Activated T-cell treated with anti-CD3 and anti-CD28 coated beads, Interleukin-2, amount 50 U/mL, for 24 hours (primary cell): ENCODE results near the gene B3GAT2.

Experiments used
- DNase-seq: peaks from one replicate; pipeline ENCODE4 v3.0.0-alpha.2; 2020
- H3K27ac Mint-ChIP-seq: 2 replicates; pipeline ENCODE4 v1.8.0; 2020; ENCODE audit warnings: mild to moderate bottlenecking, mixed read lengths
- H3K27me3 Mint-ChIP-seq: 2 replicates; pipeline ENCODE4 v1.8.0; 2020; ENCODE audit warnings: mixed read lengths
- H3K36me3 Mint-ChIP-seq: 2 replicates; pipeline ENCODE4 v1.8.0; 2020; ENCODE audit warnings: low read depth, mixed read lengths
- H3K4me1 Mint-ChIP-seq: 2 replicates; pipeline ENCODE4 v1.8.0; 2020; ENCODE audit warnings: low read depth, mixed read lengths
- H3K4me3 Mint-ChIP-seq: 2 replicates; pipeline ENCODE4 v1.8.0; 2020; ENCODE audit warnings: mild to moderate bottlenecking, moderate library complexity, mixed read lengths
- H3K9me3 Mint-ChIP-seq: 2 replicates; pipeline ENCODE4 v1.8.0; 2020; ENCODE audit warnings: mixed read lengths

Gene B3GAT2, protein sequence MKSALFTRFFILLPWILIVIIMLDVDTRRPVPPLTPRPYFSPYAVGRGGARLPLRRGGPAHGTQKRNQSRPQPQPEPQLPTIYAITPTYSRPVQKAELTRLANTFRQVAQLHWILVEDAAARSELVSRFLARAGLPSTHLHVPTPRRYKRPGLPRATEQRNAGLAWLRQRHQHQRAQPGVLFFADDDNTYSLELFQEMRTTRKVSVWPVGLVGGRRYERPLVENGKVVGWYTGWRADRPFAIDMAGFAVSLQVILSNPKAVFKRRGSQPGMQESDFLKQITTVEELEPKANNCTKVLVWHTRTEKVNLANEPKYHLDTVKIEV

DNA sequence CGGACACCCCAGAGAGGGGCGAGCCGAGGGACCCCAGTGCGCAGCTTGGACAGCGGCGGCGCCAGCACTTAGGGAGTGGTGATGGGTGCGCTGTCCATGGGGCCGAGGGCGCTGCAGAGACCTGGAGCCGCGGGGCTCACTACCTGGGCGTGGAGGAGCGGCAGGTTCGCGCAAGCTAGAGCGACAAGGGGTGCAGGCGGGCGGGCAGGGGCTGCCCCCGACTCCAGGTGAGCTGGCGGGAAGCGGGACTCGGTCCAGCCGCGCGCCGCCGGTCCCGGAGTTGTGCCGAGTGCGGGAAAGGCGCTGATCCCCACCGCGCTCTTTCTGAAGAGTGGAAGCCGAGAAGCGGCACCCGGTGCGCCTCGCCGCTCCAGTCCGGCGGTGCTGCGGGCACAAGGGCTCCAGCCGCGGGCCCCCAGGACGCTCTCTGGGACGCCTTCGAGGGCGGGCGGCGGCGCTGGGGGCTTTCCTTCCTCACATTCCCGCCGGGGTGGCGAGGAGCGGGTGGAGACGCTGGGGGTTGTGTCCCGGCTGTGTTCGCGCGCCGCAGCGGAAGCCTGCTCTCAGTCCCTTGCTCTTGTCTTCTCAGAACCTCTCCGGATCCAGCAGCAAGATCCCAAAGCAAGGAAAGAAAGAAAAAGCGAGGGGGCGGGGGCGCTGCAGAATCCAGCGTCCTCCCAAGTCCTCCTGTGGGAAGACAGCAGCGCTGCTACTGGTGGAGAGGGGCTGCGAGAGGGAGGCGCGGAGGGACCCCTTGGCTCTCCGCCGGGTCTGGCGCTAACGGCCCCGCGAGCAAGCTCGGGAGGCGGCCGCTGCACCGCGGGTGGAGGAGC is at the start of gene B3GAT2:
Gene B3GAT2 (minus strand): TSS at position 610 of the 833 bp plus-strand sequence. CDS start 631 bp downstream, outside the sequence.
- DNase-seq, result peak; percentile 49
- Mint-ChIP-seq H3K4me1 (peaks cover 15% of the 10 kb centered on the region), H3K27me3 (peaks cover 78% of the 10 kb centered on the region), H3K9me3 (no peaks in the 10 kb centered on the region), H3K4me3 (peak within 1 kb of the TSS; percentile 77), H3K27ac (no peak within 1 kb of the TSS), H3K36me3 (no peaks in the 10 kb centered on the region)

DNA sequence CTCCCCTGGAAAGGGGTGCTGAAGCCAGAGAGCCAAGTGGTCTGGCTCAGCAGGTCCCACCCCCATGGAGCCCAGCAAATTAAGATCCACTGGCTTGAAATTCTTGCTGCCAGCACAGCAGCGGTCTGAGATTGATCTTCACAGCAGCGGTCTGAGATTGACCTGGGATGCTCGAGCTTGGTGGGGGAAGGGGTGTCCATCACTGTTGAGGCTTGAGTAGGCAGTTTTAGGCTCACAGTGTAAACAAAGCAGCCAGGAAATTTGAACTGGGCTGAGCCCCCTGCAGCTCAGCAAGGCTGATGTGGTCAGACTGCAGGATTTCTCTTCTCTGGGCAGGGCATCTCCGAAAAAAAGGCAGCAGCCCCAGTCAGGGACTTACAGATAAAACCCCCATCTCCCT is 41.3 kb upstream of the B3GAT2 start:
- Mint-ChIP-seq H3K4me1 (no peaks in the 10 kb centered on the region), H3K4me3 (no peak overlapping the region)
- no peak for DNase-seq

GRCh38 chr6:70997379-70997778 is 40.5 kb upstream of the B3GAT2 start:
- no peak for DNase-seq
- peaks cover 31% of the 10 kb centered on the region for H3K27me3 Mint-ChIP-seq
- no peaks in the 10 kb centered on the region for H3K36me3 Mint-ChIP-seq
- no peak overlapping the region for H3K27ac Mint-ChIP-seq
- H3K4me1 Mint-ChIP-seq, result no peaks in the 10 kb centered on the region
- no peaks in the 10 kb centered on the region for H3K9me3 Mint-ChIP-seq
- H3K4me3 Mint-ChIP-seq, result no peak overlapping the region

More for the DNA sequence above, 41.3 kb upstream of the B3GAT2 start:
- Mint-ChIP-seq H3K36me3 (no peaks in the 10 kb centered on the region), H3K27me3 (peaks cover 30% of the 10 kb centered on the region), H3K9me3 (no peaks in the 10 kb centered on the region), H3K27ac (no peak overlapping the region)

DNA sequence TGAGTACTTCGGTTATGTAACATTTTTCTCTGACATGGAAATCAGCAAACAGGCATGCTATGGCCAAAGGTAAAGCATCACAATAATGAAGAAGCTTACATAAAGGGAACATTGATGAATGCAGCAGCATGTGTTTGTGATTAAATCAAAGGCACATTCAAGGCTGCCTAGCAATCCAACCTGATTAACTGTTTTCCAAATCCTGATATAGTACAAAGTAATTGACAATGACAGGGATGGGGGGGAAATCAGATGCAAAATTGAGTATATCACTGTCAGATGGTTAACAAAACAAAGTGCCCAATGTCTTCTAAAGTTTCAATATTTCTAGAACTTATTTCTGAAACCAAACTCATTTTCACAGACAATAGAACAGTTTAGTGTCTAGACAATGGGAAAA is 39.2 kb upstream of the B3GAT2 start:
- Mint-ChIP-seq H3K36me3 (no peaks in the 10 kb centered on the region), H3K27ac (no peak overlapping the region), H3K4me1 (no peaks in the 10 kb centered on the region), H3K4me3 (no peak overlapping the region), H3K27me3 (peaks cover 35% of the 10 kb centered on the region), H3K9me3 (no peaks in the 10 kb centered on the region)
- no peak for DNase-seq

- Mint-ChIP-seq H3K4me1 (no peaks in the 10 kb centered on the region), H3K9me3 (no peaks in the 10 kb centered on the region), H3K4me3 (no peak overlapping the region), H3K36me3 (no peaks in the 10 kb centered on the region), H3K27ac (no peak overlapping the region), H3K27me3 (peaks cover 35% of the 10 kb centered on the region)
- no peak for DNase-seq
Measured at GRCh38 chr6:70995411-70995810, 38.6 kb upstream of the B3GAT2 start.

GRCh38 chr6:70991253-70991652 is 34.4 kb upstream of the B3GAT2 start:
- no peaks in the 10 kb centered on the region for H3K36me3 Mint-ChIP-seq
- no peak for DNase-seq
- H3K27ac Mint-ChIP-seq, result no peak overlapping the region
- H3K4me1 Mint-ChIP-seq, result no peaks in the 10 kb centered on the region
- H3K27me3 Mint-ChIP-seq, result peaks cover 21% of the 10 kb centered on the region
- H3K9me3 Mint-ChIP-seq, result no peaks in the 10 kb centered on the region
- H3K4me3 Mint-ChIP-seq, result no peak overlapping the region

DNA sequence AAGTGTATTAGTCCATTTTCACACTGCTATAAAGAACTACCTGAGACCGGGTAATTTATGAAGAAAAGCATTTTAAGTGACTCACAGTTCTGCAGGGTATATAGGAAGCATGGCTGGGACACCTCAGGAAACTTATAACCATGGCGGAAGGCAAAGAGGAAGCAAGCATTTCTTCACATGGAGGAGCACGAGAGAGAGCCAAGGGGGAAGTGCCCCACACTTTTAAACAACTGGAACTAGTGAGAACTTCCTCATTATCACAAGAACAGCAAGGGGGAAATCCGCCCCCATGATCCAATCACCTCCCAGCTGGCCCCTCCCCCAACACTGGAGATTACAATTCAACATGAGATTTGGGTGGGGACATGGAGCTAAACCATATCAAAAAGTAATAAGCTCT is 28.3 kb upstream of the B3GAT2 start:
- H3K9me3 Mint-ChIP-seq, result no peaks in the 10 kb centered on the region
- H3K27me3 Mint-ChIP-seq, result peaks cover 4% of the 10 kb centered on the region
- H3K4me3 Mint-ChIP-seq, result no peak overlapping the region
- no peaks in the 10 kb centered on the region for H3K36me3 Mint-ChIP-seq
- no peak overlapping the region for H3K27ac Mint-ChIP-seq
- no peaks in the 10 kb centered on the region for H3K4me1 Mint-ChIP-seq
- no peak for DNase-seq

DNA sequence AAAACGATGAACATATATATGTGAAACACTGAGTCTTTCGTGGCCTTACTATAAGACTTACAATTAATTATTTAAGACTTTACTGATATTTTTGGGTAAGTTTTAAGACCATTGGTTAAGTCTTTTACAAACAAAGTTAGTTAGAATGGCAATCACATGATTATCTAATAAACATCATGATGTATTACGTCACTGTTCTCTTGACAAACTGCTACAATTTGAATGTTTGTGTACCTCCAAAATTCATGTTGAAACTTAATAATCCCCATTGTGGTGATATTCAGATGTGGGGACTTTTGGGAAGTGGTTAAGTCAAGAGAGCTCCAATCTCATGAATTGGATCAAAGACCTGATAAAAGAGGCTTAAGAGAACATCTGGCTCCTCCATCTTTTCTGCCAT is 25.9 kb upstream of the B3GAT2 start:
- no peaks in the 10 kb centered on the region for H3K36me3 Mint-ChIP-seq
- no peaks in the 10 kb centered on the region for H3K4me1 Mint-ChIP-seq
- peaks cover 2% of the 10 kb centered on the region for H3K9me3 Mint-ChIP-seq
- H3K27me3 Mint-ChIP-seq, result peaks cover 8% of the 10 kb centered on the region
- no peak overlapping the region for H3K4me3 Mint-ChIP-seq
- no peak overlapping the region for H3K27ac Mint-ChIP-seq
- DNase-seq, result no peak

GRCh38 chr6:70980727-70981126 is 23.9 kb upstream of the B3GAT2 start:
- no peaks in the 10 kb centered on the region for H3K4me1 Mint-ChIP-seq
- DNase-seq, result no peak
- H3K9me3 Mint-ChIP-seq, result peaks cover 2% of the 10 kb centered on the region
- peaks cover 19% of the 10 kb centered on the region for H3K27me3 Mint-ChIP-seq
- H3K27ac Mint-ChIP-seq, result no peak overlapping the region
- H3K36me3 Mint-ChIP-seq, result no peaks in the 10 kb centered on the region
- no peak overlapping the region for H3K4me3 Mint-ChIP-seq

- no peak overlapping the region for H3K27ac Mint-ChIP-seq
- H3K36me3 Mint-ChIP-seq, result no peaks in the 10 kb centered on the region
- peaks cover 46% of the 10 kb centered on the region for H3K27me3 Mint-ChIP-seq
- H3K4me1 Mint-ChIP-seq, result no peaks in the 10 kb centered on the region
- no peak overlapping the region for H3K4me3 Mint-ChIP-seq
- H3K9me3 Mint-ChIP-seq, result no peaks in the 10 kb centered on the region
- no peak for DNase-seq
Measured at GRCh38 chr6:70973604-70974003, 16.7 kb upstream of the B3GAT2 start.

GRCh38 chr6:70967049-70967448 is 10.2 kb upstream of the B3GAT2 start:
- H3K4me1 Mint-ChIP-seq, result no peaks in the 10 kb centered on the region
- H3K9me3 Mint-ChIP-seq, result no peaks in the 10 kb centered on the region
- H3K27me3 Mint-ChIP-seq, result peaks cover 7% of the 10 kb centered on the region
- no peaks in the 10 kb centered on the region for H3K36me3 Mint-ChIP-seq
- H3K27ac Mint-ChIP-seq, result no peak overlapping the region
- DNase-seq, result no peak
- H3K4me3 Mint-ChIP-seq, result no peak overlapping the region

DNA sequence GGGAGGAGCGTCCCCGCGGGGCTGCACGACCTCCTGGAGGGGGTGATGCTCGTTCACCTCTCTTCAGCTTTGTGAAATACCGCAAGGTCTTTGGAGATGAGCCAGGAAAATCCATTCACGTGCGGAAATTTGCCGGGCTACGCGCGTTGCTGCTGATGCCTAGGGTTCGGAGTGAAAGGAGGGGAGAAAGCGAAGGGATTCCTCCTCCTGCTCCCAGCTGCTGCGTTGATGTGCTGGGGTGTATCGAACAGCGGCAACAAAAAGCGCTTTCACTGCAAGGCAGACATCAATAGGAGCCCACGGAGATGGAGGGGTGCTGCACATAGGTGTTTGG is 391 bp upstream of the B3GAT2 start:
- Mint-ChIP-seq H3K4me1 (peaks cover 15% of the 10 kb centered on the region), H3K27me3 (peaks cover 78% of the 10 kb centered on the region), H3K9me3 (no peaks in the 10 kb centered on the region), H3K36me3 (no peaks in the 10 kb centered on the region), H3K27ac (no peak overlapping the region), H3K4me3 (peak overlapping the region; percentile 36)
- no peak for DNase-seq

- peaks cover 15% of the 10 kb centered on the region for H3K4me1 Mint-ChIP-seq
- H3K4me3 Mint-ChIP-seq, result peak overlapping the region; percentile 77
- H3K36me3 Mint-ChIP-seq, result no peaks in the 10 kb centered on the region
- H3K27ac Mint-ChIP-seq, result no peak overlapping the region
- no peaks in the 10 kb centered on the region for H3K9me3 Mint-ChIP-seq
- peaks cover 78% of the 10 kb centered on the region for H3K27me3 Mint-ChIP-seq
- no peak for DNase-seq
Measured at GRCh38 chr6:70956191-70956450, 739 bp downstream of the B3GAT2 start.

DNA sequence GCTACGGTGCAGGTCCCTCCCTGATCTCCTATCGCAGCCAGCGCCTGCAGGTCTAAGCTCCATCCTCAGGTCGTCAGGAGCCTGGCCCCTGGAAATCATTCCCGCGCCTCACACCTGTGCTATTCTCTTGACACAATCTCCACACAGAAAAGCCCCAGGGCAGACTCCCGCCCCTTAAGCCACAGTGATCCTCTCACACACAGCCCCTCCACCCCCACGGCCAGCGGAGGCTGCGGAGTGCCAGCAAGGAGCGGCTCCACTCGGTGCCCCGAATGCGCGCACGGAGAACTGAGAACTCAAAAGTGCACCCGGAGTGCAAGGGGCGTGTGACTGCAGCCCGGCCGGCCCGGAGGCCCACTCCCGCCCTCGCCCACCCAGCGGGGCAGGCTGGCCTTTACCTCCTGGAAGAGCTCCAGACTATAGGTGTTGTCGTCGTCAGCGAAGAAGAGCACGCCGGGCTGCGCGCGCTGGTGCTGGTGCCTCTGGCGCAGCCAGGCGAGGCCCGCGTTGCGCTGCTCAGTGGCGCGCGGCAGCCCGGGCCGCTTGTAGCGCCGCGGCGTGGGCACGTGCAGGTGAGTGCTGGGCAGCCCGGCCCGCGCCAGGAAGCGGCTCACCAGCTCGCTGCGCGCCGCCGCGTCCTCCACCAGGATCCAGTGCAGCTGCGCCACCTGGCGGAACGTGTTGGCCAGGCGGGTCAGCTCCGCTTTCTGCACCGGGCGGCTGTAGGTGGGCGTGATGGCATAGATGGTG is 1.2 kb downstream of the B3GAT2 start:
- no peak overlapping the region for H3K27ac Mint-ChIP-seq
- peaks cover 15% of the 10 kb centered on the region for H3K4me1 Mint-ChIP-seq
- DNase-seq, result peak; percentile 92
- peaks cover 77% of the 10 kb centered on the region for H3K27me3 Mint-ChIP-seq
- H3K4me3 Mint-ChIP-seq, result peak overlapping the region; percentile 77
- no peaks in the 10 kb centered on the region for H3K9me3 Mint-ChIP-seq
- H3K36me3 Mint-ChIP-seq, result no peaks in the 10 kb centered on the region

- peaks cover 69% of the 10 kb centered on the region for H3K27me3 Mint-ChIP-seq
Measured at GRCh38 chr6:70954750-70955149, 2.1 kb downstream of the B3GAT2 start.

More at GRCh38 chr6:70954750-70955149, 2.1 kb downstream of the B3GAT2 start:
- Mint-ChIP-seq H3K9me3 (no peaks in the 10 kb centered on the region), H3K4me1 (peaks cover 15% of the 10 kb centered on the region), H3K36me3 (no peaks in the 10 kb centered on the region), H3K4me3 (no peak overlapping the region), H3K27ac (no peak overlapping the region)
- no peak for DNase-seq
